ENCODE results near the gene ACRV1.
A peak's percentile ranks its signal among the peaks of the same experiment; 100 is the strongest.
"Not testable (repeated sequence)": the region's sequence is repeated elsewhere in the genome, so short reads cannot be mapped to it uniquely, and the experiment has no call there.

Gene ACRV1
- total RNA-seq, result 0 to 0.08 (median 0) reads per million in 4 donors

GRCh38 chr11:125680747-125681146, at the start of gene ACRV1:
Gene ACRV1 (minus strand): TSS chr11:125680847. CDS start chr11:125680780, 67 bp downstream.
- no peak for DNase-seq

GRCh38 chr11:125728969-125729368, 48.3 kb upstream of the ACRV1 start:
- no peak for DNase-seq

GRCh38 chr11:125724125-125724524, 43.5 kb upstream of the ACRV1 start:
- DNase-seq, result no peak

- no peak for DNase-seq
Observed at GRCh38 chr11:125720781-125721180, 40.1 kb upstream of the ACRV1 start.

GRCh38 chr11:125704686-125705085, 24.0 kb upstream of the ACRV1 start:
- not testable (repeated sequence) for DNase-seq

- DNase-seq, result no peak
Observed at GRCh38 chr11:125701858-125702621, 21.4 kb upstream of the ACRV1 start.

GRCh38 chr11:125701018-125701610, 20.5 kb upstream of the ACRV1 start:
- DNase-seq, result no peak

GRCh38 chr11:125694951-125695350, 14.3 kb upstream of the ACRV1 start:
- DNase-seq, result no peak

GRCh38 chr11:125692887-125693286, 12.2 kb upstream of the ACRV1 start:
- no peak for DNase-seq

GRCh38 chr11:125690006-125690405, 9.4 kb upstream of the ACRV1 start:
- no peak for DNase-seq

GRCh38 chr11:125689274-125689859, 8.7 kb upstream of the ACRV1 start:
- DNase-seq, result no peak

GRCh38 chr11:125688632-125689031, 8.0 kb upstream of the ACRV1 start:
- DNase-seq, result no peak

- no peak for DNase-seq
Observed at GRCh38 chr11:125688066-125688465, 7.4 kb upstream of the ACRV1 start.

GRCh38 chr11:125685228-125685627, 4.6 kb upstream of the ACRV1 start:
- DNase-seq, result no peak

- DNase-seq, result no peak
Observed at GRCh38 chr11:125679837-125680236, 810 bp downstream of the ACRV1 start.

- no peak for DNase-seq
Observed at GRCh38 chr11:125679397-125679796, 1.2 kb downstream of the ACRV1 start.

GRCh38 chr11:125675196-125675595, 5.5 kb downstream of the ACRV1 start:
- DNase-seq, result no peak

GRCh38 chr11:125674210-125674609, 6.4 kb downstream of the ACRV1 start:
- DNase-seq, result no peak

GRCh38 chr11:125671561-125671960, 9.1 kb downstream of the ACRV1 start:
- DNase-seq, result no peak

- DNase-seq, result no peak
Observed at GRCh38 chr11:125670172-125670571, 10.5 kb downstream of the ACRV1 start.

GRCh38 chr11:125667151-125667550, 13.5 kb downstream of the ACRV1 start:
- DNase-seq, result no peak

GRCh38 chr11:125663910-125664309, 16.7 kb downstream of the ACRV1 start:
- peak in 1 of 5 donors; percentile 15 for DNase-seq

- peak in 1 of 5 donors; percentile 7 for DNase-seq
Observed at GRCh38 chr11:125662689-125663088, 18.0 kb downstream of the ACRV1 start.

Measured in T-helper 1 cell (primary cell).